Activated CD4-positive, alpha-beta memory T cell treated with anti-CD3 and anti-CD28 coated beads, Interleukin-2, amount 10 ng/mL, durations not matched to agents 7 days and 5 days (primary cell): ENCODE results near the gene ZNF416. TPM values are rescaled to one million over a fixed set of nuclear protein-coding genes. Genes with fewer than 3 reads are reported as not detected.

Experiments
- CTCF ChIA-PET: fragments of 350-600 bp; sonication (Branson Sonifier 250); formaldehyde crosslinking; loops from one replicate; lab custom pipeline; 2021; ENCODE audit warnings: antibody characterized with exemption, inconsistent platforms; lab: Charles Lee
- POLR2A ChIA-PET: fragments of 350-600 bp; sonication (Branson Sonifier 250); formaldehyde crosslinking; loops from one replicate; lab custom pipeline; 2021; ENCODE audit warnings: antibody characterized with exemption; lab: Charles Lee
- DNase-seq: peaks from one replicate; pipeline ENCODE4 v3.0.0-alpha.2; 2020
- H3K27ac Mint-ChIP-seq: one replicate; pipeline ENCODE4 v1.8.0; 2021; ENCODE audit warnings: mild to moderate bottlenecking, mixed read lengths
- H3K27me3 Mint-ChIP-seq: one replicate; pipeline ENCODE4 v1.8.0; 2021; ENCODE audit warnings: mixed read lengths
- H3K36me3 Mint-ChIP-seq: one replicate; pipeline ENCODE4 v1.8.0; 2021; ENCODE audit warnings: low read depth, mixed read lengths
- H3K4me1 Mint-ChIP-seq: one replicate; pipeline ENCODE4 v1.8.0; 2021; ENCODE audit warnings: mixed read lengths
- H3K4me3 Mint-ChIP-seq: one replicate; pipeline ENCODE4 v1.8.0; 2021; ENCODE audit warnings: mild to moderate bottlenecking, mixed read lengths
- H3K9me3 Mint-ChIP-seq: one replicate; pipeline ENCODE4 v1.8.0; 2021; ENCODE audit warnings: mixed read lengths
- total RNA-seq, 2 experiments: library from RNA; stranded (reverse); gene quantifications; one replicate each; pipeline ENCODE4 v1.2.3, GENCODE V29; 2021

ZNF416 gene
- total RNA-seq: 1 to 10 TPM; 5.4 to 6.7 TPM

GRCh38 chr19:57578487-57579205 lies at the start of gene ZNF416:
TSS of gene ZNF416 (minus strand) at chr19:57578911. CDS start at chr19:57578704, 207 bp downstream.
- Mint-ChIP-seq H3K27me3 (no peaks in the 10 kb centered on the region), H3K9me3 (peaks cover 60% of the 10 kb centered on the region), H3K4me3 (peak within 1 kb of the TSS; percentile 80), H3K36me3 (peaks cover 67% of the 10 kb centered on the region), H3K27ac (peak within 1 kb of the TSS; percentile 67), H3K4me1 (peaks cover 24% of the 10 kb centered on the region)
- ChIA-PET POLR2A (interaction anchor here (0.6 to 1.5 kb wide), 7 partner anchors 21 to 580 kb away, joined by 3 read pairs; partner anchors contain the start of genes TRAPPC2B, ZNF134, ZNF530 and ZNF547), CTCF (interaction anchor here (0.6 to 1.4 kb wide), 3 partner anchors 78 to 424 kb away, joined by 3 to 5 read pairs (median 3); partner anchors contain the start of genes ZNF551 and ZNF606)
- DNase-seq: peak; percentile 96

- DNase-seq: no peak
- H3K4me3 Mint-ChIP-seq: no peak overlapping the region
- H3K27ac Mint-ChIP-seq: no peak overlapping the region
- H3K9me3 Mint-ChIP-seq: peaks cover 70% of the 10 kb centered on the region
- H3K4me1 Mint-ChIP-seq: no peaks in the 10 kb centered on the region
- H3K27me3 Mint-ChIP-seq: no peaks in the 10 kb centered on the region
- POLR2A ChIA-PET: no interaction called here
- CTCF ChIA-PET: no interaction called here
- H3K36me3 Mint-ChIP-seq: peaks cover 61% of the 10 kb centered on the region
Measured at GRCh38 chr19:57623091-57623490, 44.4 kb upstream of the ZNF416 start.

GRCh38 chr19:57620673-57621348 lies 42.1 kb upstream of the ZNF416 start:
- H3K36me3 Mint-ChIP-seq: peaks cover 84% of the 10 kb centered on the region
- POLR2A ChIA-PET: no interaction called here
- H3K4me3 Mint-ChIP-seq: no peak overlapping the region
- no peaks in the 10 kb centered on the region for H3K27me3 Mint-ChIP-seq
- CTCF ChIA-PET: no interaction called here
- H3K27ac Mint-ChIP-seq: no peak overlapping the region
- H3K9me3 Mint-ChIP-seq: peaks cover 85% of the 10 kb centered on the region
- no peaks in the 10 kb centered on the region for H3K4me1 Mint-ChIP-seq
- DNase-seq: no peak

- DNase-seq: no peak
Measured at GRCh38 chr19:57615346-57615745, 36.6 kb upstream of the ZNF416 start.

GRCh38 chr19:57613941-57614743 lies 35.4 kb upstream of the ZNF416 start, which contains the start of gene ZNF134:
TSS of gene ZNF134 (plus strand) at chr19:57614242. CDS start at chr19:57619469, 5,227 bp downstream.
- peak; percentile 92 for DNase-seq
- ChIA-PET POLR2A (interaction anchor here (0.7 to 2.0 kb wide), 11 partner anchors 14 to 569 kb away, joined by 3 to 13 read pairs (median 4); partner anchors contain the start of genes ZNF211, ZNF274, ZNF416 and ZNF530), CTCF (interaction anchor here (1.5 kb wide), 1 partner anchor 68 kb away, joined by 7 read pairs; the partner anchor contains the start of gene ZNF551)
- peak within 1 kb of the TSS; percentile 72 for H3K27ac Mint-ChIP-seq
- peaks cover 57% of the 10 kb centered on the region for H3K36me3 Mint-ChIP-seq
- H3K4me1 Mint-ChIP-seq: peaks cover 18% of the 10 kb centered on the region
- H3K27me3 Mint-ChIP-seq: no peaks in the 10 kb centered on the region
- peaks cover 64% of the 10 kb centered on the region for H3K9me3 Mint-ChIP-seq
- peak within 1 kb of the TSS; percentile 87 for H3K4me3 Mint-ChIP-seq

More at GRCh38 chr19:57615346-57615745, 36.6 kb upstream of the ZNF416 start:
- H3K4me1 Mint-ChIP-seq: peaks cover 18% of the 10 kb centered on the region
- H3K4me3 Mint-ChIP-seq: peak overlapping the region; percentile 87
- H3K9me3 Mint-ChIP-seq: peaks cover 76% of the 10 kb centered on the region
- H3K36me3 Mint-ChIP-seq: peaks cover 69% of the 10 kb centered on the region
- H3K27me3 Mint-ChIP-seq: no peaks in the 10 kb centered on the region
- peak overlapping the region; percentile 72 for H3K27ac Mint-ChIP-seq
- CTCF ChIA-PET: interaction anchor here (0.6 kb wide), 1 partner anchor 307 kb away, joined by 4 read pairs; no protein-coding TSS in a partner anchor
- POLR2A ChIA-PET: interaction anchor here (1.3 to 2.7 kb wide), 3 partner anchors 17 to 387 kb away, joined by 3 to 9 read pairs (median 9); partner anchors contain the start of genes ZNF211 and ZNF606

- no peak overlapping the region for H3K4me3 Mint-ChIP-seq
- H3K27ac Mint-ChIP-seq: no peak overlapping the region
- peaks cover 52% of the 10 kb centered on the region for H3K36me3 Mint-ChIP-seq
- DNase-seq: no peak
- peaks cover 18% of the 10 kb centered on the region for H3K4me1 Mint-ChIP-seq
- CTCF ChIA-PET: no interaction called here
- H3K9me3 Mint-ChIP-seq: peaks cover 57% of the 10 kb centered on the region
- POLR2A ChIA-PET: interaction anchor here (1.0 kb wide), 1 partner anchor 10 kb away, joined by 3 read pairs; no protein-coding TSS in a partner anchor
- no peaks in the 10 kb centered on the region for H3K27me3 Mint-ChIP-seq
Measured at GRCh38 chr19:57611113-57611512, 32.4 kb upstream of the ZNF416 start.

- no peak overlapping the region for H3K27ac Mint-ChIP-seq
- H3K27me3 Mint-ChIP-seq: no peaks in the 10 kb centered on the region
- CTCF ChIA-PET: interaction anchor here (1.2 kb wide), 1 partner anchor 141 kb away, joined by 3 read pairs; no protein-coding TSS in a partner anchor
- no peaks in the 10 kb centered on the region for H3K4me1 Mint-ChIP-seq
- peaks cover 64% of the 10 kb centered on the region for H3K9me3 Mint-ChIP-seq
- DNase-seq: no peak
- no peak overlapping the region for H3K4me3 Mint-ChIP-seq
- H3K36me3 Mint-ChIP-seq: peaks cover 66% of the 10 kb centered on the region
- POLR2A ChIA-PET: no interaction called here
Measured at GRCh38 chr19:57606931-57607330, 28.2 kb upstream of the ZNF416 start.

- peak within 1 kb of the TSS; percentile 42 for H3K27ac Mint-ChIP-seq
- POLR2A ChIA-PET: interaction anchor here (0.9 to 3.0 kb wide), 4 partner anchors 11 to 762 kb away, joined by 3 to 7 read pairs (median 3); partner anchors contain the start of genes ZNF134 and ZNF416
- H3K4me1 Mint-ChIP-seq: peaks cover 24% of the 10 kb centered on the region
- H3K36me3 Mint-ChIP-seq: peaks cover 54% of the 10 kb centered on the region
- CTCF ChIA-PET: no interaction called here
- no peaks in the 10 kb centered on the region for H3K27me3 Mint-ChIP-seq
- DNase-seq: peak; percentile 89
- peak within 1 kb of the TSS; percentile 81 for H3K4me3 Mint-ChIP-seq
- peaks cover 61% of the 10 kb centered on the region for H3K9me3 Mint-ChIP-seq
Measured at GRCh38 chr19:57599761-57600383, 21.2 kb upstream of the ZNF416 start, which contains the start of gene ZNF530. TSS of gene ZNF530 (plus strand) at chr19:57599885. CDS start at chr19:57604346, 4,461 bp downstream.

- peaks cover 58% of the 10 kb centered on the region for H3K9me3 Mint-ChIP-seq
Measured at GRCh38 chr19:57599377-57599760, 20.7 kb upstream of the ZNF416 start.

GRCh38 chr19:57587529-57587928 lies 8.8 kb upstream of the ZNF416 start:
- CTCF ChIA-PET: no interaction called here
- peaks cover 17% of the 10 kb centered on the region for H3K4me1 Mint-ChIP-seq
- H3K9me3 Mint-ChIP-seq: peaks cover 66% of the 10 kb centered on the region

More at GRCh38 chr19:57599377-57599760, 20.7 kb upstream of the ZNF416 start:
- Mint-ChIP-seq H3K27me3 (no peaks in the 10 kb centered on the region), H3K36me3 (peaks cover 48% of the 10 kb centered on the region), H3K4me3 (peak overlapping the region; percentile 81), H3K27ac (peak overlapping the region; percentile 42), H3K4me1 (peaks cover 24% of the 10 kb centered on the region)
- ChIA-PET CTCF (no interaction called here), POLR2A (interaction anchor here (0.9 to 3.0 kb wide), 3 partner anchors 15 to 763 kb away, joined by 3 to 7 read pairs (median 3); partner anchors contain the start of genes ZNF134 and ZNF416)
- DNase-seq: no peak

GRCh38 chr19:57583521-57584416 lies 5.1 kb upstream of the ZNF416 start, which contains the start of gene ZIK1:
TSS of gene ZIK1 (plus strand) at chr19:57584145. CDS start at chr19:57584357, 212 bp downstream.
- peaks cover 63% of the 10 kb centered on the region for H3K36me3 Mint-ChIP-seq
- H3K4me1 Mint-ChIP-seq: peaks cover 21% of the 10 kb centered on the region
- H3K27ac Mint-ChIP-seq: peak within 1 kb of the TSS; percentile 59
- POLR2A ChIA-PET: no interaction called here
- DNase-seq: peak; percentile 89
- no peaks in the 10 kb centered on the region for H3K27me3 Mint-ChIP-seq
- H3K4me3 Mint-ChIP-seq: peak within 1 kb of the TSS; percentile 75
- CTCF ChIA-PET: no interaction called here
- peaks cover 51% of the 10 kb centered on the region for H3K9me3 Mint-ChIP-seq

More at GRCh38 chr19:57587529-57587928, 8.8 kb upstream of the ZNF416 start:
- POLR2A ChIA-PET: no interaction called here
- Mint-ChIP-seq H3K27me3 (no peaks in the 10 kb centered on the region), H3K27ac (no peak overlapping the region), H3K4me3 (no peak overlapping the region), H3K36me3 (peaks cover 82% of the 10 kb centered on the region)
- no peak for DNase-seq
